GM12878 (cell line): ENCODE results near the gene SP6. TPM values are rescaled to one million over a fixed set of nuclear protein-coding genes. Genes with fewer than 3 reads are reported as not detected.

ENCODE experiments used
- ATAC-seq: fragments of 200-7000 bp; cut with Tn5 transposase; 3 replicates; pipeline ENCODE4 v1.9.1; 2020; ENCODE audit warnings: mild to moderate bottlenecking, moderate library complexity
- BruUV-seq: library from RNA; stranded (reverse); fragments of 400-500 nt; replicated peaks from 2 replicates; lab custom pipeline; 2021; lab: Mats Ljungman, UMichigan
- CTCF ChIA-PET: fragments of 300-600 bp; sonication (Branson Sonifier 250); formaldehyde crosslinking; extraction: SDS; loops from one replicate; lab custom pipeline; 2021; ENCODE audit warnings: inconsistent platforms; lab: Yijun Ruan, JAX
- POLR2A ChIA-PET: fragments of 350-600 bp; formaldehyde crosslinking; extraction: SDS; loops from one replicate; lab custom pipeline; 2021; ENCODE audit warnings: inconsistent platforms; lab: Charles Lee
- RAD21 ChIA-PET: fragments of 300-600 bp; sonication (Branson Sonifier 250); formaldehyde crosslinking; loops from one replicate; lab custom pipeline; 2023; ENCODE audit warnings: antibody characterized with exemption; ENCODE audit not compliant: unreplicated experiment; lab: Charles Lee
- SMC1A ChIA-PET: fragments of 300-600 bp; sonication (Branson Sonifier 250); formaldehyde crosslinking; loops from one replicate; lab custom pipeline; 2023; ENCODE audit not compliant: unreplicated experiment, uncharacterized antibody; lab: Charles Lee
- DNase-seq: peaks from one replicate; pipeline ENCODE4 v3.0.0-alpha.2; 2011; ENCODE audit warnings: low read depth, low spot score
- FAIRE-seq: peaks from 3 replicates; lab custom pipeline; 2011; peaks lifted over from hg19 to GRCh38; lab: Jason Lieb, UNC
- H2AFZ ChIP-seq: 2 replicates; pipeline ENCODE4 v1.6.0; 2011; ENCODE audit warnings: low read depth, low read length, control low read depth; ENCODE audit not compliant: control insufficient read depth
- H3K27ac ChIP-seq: 2 replicates; pipeline ENCODE4 v1.5.1; 2011; ENCODE audit warnings: control low read depth; ENCODE audit not compliant: control insufficient read depth, insufficient read depth
- H3K27me3 ChIP-seq, 2 experiments: replicated peaks in 1 of 2; 2 replicates each; pipeline versions ENCODE4 v1.6.0 to v1.6.1; 2011; ENCODE audit warnings: low read length in 1 of 2; ENCODE audit not compliant: control insufficient read depth in 2 of 2, insufficient read depth in 2 of 2
- H3K36me3 ChIP-seq, 2 experiments: 2 replicates each; pipeline ENCODE4 v1.5.1; 2011; ENCODE audit warnings: low read length in 1 of 2; ENCODE audit not compliant: control insufficient read depth in 2 of 2, insufficient read depth in 2 of 2
- H3K4me1 ChIP-seq: 2 replicates; pipeline ENCODE4 v1.6.1; 2011; ENCODE audit warnings: mild to moderate bottlenecking, low read length, moderate library complexity, mixed read lengths; ENCODE audit not compliant: control insufficient read depth, insufficient read depth
- H3K4me2 ChIP-seq: 2 replicates; pipeline ENCODE4 v1.6.0; 2011; ENCODE audit warnings: control low read depth; ENCODE audit not compliant: control insufficient read depth, insufficient read depth
- H3K4me3 ChIP-seq: fragments of 200-600 bp; sonication (generic); 2 replicates; pipeline ENCODE4 v1.5.1; 2016
- H3K79me2 ChIP-seq: 2 replicates; pipeline ENCODE4 v1.6.0; 2011; ENCODE audit warnings: low read length; ENCODE audit not compliant: control insufficient read depth, insufficient read depth
- H3K9ac ChIP-seq: 2 replicates; pipeline ENCODE4 v1.8.0; 2011; ENCODE audit warnings: low read length, control low read depth, mixed read lengths; ENCODE audit not compliant: control insufficient read depth, insufficient read depth
- H3K9me3 ChIP-seq: replicated peaks from 3 replicates; pipeline ENCODE4 v1.5.1; 2011; ENCODE audit warnings: mild to moderate bottlenecking, low read length; ENCODE audit not compliant: control insufficient read depth, insufficient read depth
- H4K20me1 ChIP-seq: 2 replicates; pipeline ENCODE4 v1.6.0; 2011; ENCODE audit not compliant: control insufficient read depth, insufficient read depth
- DPF2 ChIP-seq: fragments of 450-650 bp; IDR thresholded peaks from 2 replicates; pipeline ENCODE4 v1.6.1; 2017; ENCODE audit warnings: mild to moderate bottlenecking
- LARP7 ChIP-seq: fragments of 450-650 bp; IDR thresholded peaks from 2 replicates; pipeline ENCODE4 v1.6.1; 2017; ENCODE audit warnings: mild to moderate bottlenecking
- MEF2A ChIP-seq: IDR thresholded peaks from 2 replicates; pipeline ENCODE4 v1.6.1; 2011; ENCODE audit warnings: low read depth, mild to moderate bottlenecking, low read length, moderate library complexity; ENCODE audit not compliant: insufficient read depth
- MYB ChIP-seq: fragments of 150-350 bp; IDR thresholded peaks from 2 replicates; pipeline ENCODE4 v1.6.1; 2014; ENCODE audit warnings: mild to moderate bottlenecking, low read depth, low read length, borderline replicate concordance
- NFIC ChIP-seq: IDR thresholded peaks from 2 replicates; pipeline ENCODE4 v1.6.1; 2012; ENCODE audit warnings: low read depth, mild to moderate bottlenecking, inconsistent platforms, low read length, moderate library complexity
- PML ChIP-seq: IDR thresholded peaks from 2 replicates; pipeline ENCODE4 v1.6.1; 2012; ENCODE audit warnings: low read length, inconsistent platforms
- POLR2A ChIP-seq: IDR thresholded peaks from 2 replicates; pipeline ENCODE4 v1.6.1; 2011; ENCODE audit warnings: low read depth, mild to moderate bottlenecking, low read length
- POLR2AphosphoS2 ChIP-seq: IDR thresholded peaks from 2 replicates; pipeline ENCODE4 v1.6.1; 2011; ENCODE audit warnings: low read depth, mild to moderate bottlenecking, low read length, improper control_type of control experiment, moderate library complexity
- SUZ12 ChIP-seq: fragments of 200-600 bp; sonication (generic); IDR thresholded peaks from one replicate; pipeline ENCODE4 v1.6.1; 2018; ENCODE audit warnings: antibody characterized with exemption, mild to moderate bottlenecking; ENCODE audit not compliant: unreplicated experiment
- TAF1 ChIP-seq: IDR thresholded peaks from 2 replicates; pipeline ENCODE4 v1.6.1; 2011; ENCODE audit warnings: mild to moderate bottlenecking, low read depth, low read length, borderline replicate concordance
- whole genome bisulfite sequencing: methylation state at CpG from one replicate; pipeline ENCODE4 v1.1.6; 2016; ENCODE audit warnings: low lambda C conversion rate; ENCODE audit not compliant: insufficient replicate concordance, insufficient coverage; ENCODE audit errors: missing lambda C conversion rate; 5-methylcytosine and 5-hydroxymethylcytosine counted together
- in situ Hi-C: fragments of 300-500 bp; cut with MboI; formaldehyde crosslinking; loops from 9 replicates; pipeline ENCODE4 v1.14.3; 2018; ENCODE audit warnings: mixed read lengths
- intact Hi-C: fragments of 100-400 bp; cut with micrococcal nuclease; formaldehyde crosslinking; loops from one replicate; pipeline ENCODE4 v1.14.2; 2022; ENCODE audit not compliant: unreplicated experiment
- polyA plus RNA-seq, 11 experiments: library from polyadenylated mRNA; depleted of rRNA in 4 of 11; unstranded in 6 of 11; stranded (reverse) in 5 of 11; fragments of >200 nt; fragmentation: Nextera tagmentation in 4 of 11; fragmentation: Illumina TruSeq in 1 of 11; extraction: Ambion mirVana in 4 of 11; extraction: Trizol in 1 of 11; gene quantifications; 1 replicate in 1 of 11; 2 replicates in 10 of 11; pipeline versions ENCODE4 v1.2.1 to v1.2.3, GENCODE V29; 2011 to 2016; ENCODE audit warnings: inconsistent platforms in 2 of 11, missing spikeins in 2 of 11, low read depth in 1 of 11
- total RNA-seq, 4 experiments: library from RNA; depleted of rRNA in 3 of 4; stranded (reverse); fragments of >200 nt in 3 of 4; fragmentation: Illumina TruSeq in 1 of 4; extraction: Trizol in 1 of 4; gene quantifications; 2 replicates each; pipeline versions ENCODE4 v1.2.1 to v1.2.3, GENCODE V29; 2013 to 2021
- TF ChIP-seq, protein P1 (sequence below): IDR thresholded peaks from 2 replicates; pipeline ENCODE4 v1.6.1; 2011; ENCODE audit warnings: borderline replicate concordance, low read depth, mild to moderate bottlenecking, moderate library complexity, low read length; ENCODE audit not compliant: insufficient read depth, poor library complexity, severe bottlenecking
- TF ChIP-seq, protein P2 (sequence below): fragments of 450-650 bp; formaldehyde crosslinking; IDR thresholded peaks from 2 replicates; pipeline ENCODE4 v1.4.0; 2022; ENCODE audit warnings: mild to moderate bottlenecking, moderate library complexity
- TF ChIP-seq, protein P3 (sequence below): IDR thresholded peaks from 2 replicates; pipeline ENCODE4 v1.6.1; 2011; ENCODE audit warnings: low read depth, mild to moderate bottlenecking, low read length, moderate library complexity, borderline replicate concordance; ENCODE audit errors: extremely low read depth

Gene SP6
- total and polyA plus RNA-seq, 10 of the 15 experiments (the other 5 are each of a cell fraction or from before 2014, with no cell fraction given): 0.05 to 0.15 (median 0.06) TPM; not detected in 7

DNA sequence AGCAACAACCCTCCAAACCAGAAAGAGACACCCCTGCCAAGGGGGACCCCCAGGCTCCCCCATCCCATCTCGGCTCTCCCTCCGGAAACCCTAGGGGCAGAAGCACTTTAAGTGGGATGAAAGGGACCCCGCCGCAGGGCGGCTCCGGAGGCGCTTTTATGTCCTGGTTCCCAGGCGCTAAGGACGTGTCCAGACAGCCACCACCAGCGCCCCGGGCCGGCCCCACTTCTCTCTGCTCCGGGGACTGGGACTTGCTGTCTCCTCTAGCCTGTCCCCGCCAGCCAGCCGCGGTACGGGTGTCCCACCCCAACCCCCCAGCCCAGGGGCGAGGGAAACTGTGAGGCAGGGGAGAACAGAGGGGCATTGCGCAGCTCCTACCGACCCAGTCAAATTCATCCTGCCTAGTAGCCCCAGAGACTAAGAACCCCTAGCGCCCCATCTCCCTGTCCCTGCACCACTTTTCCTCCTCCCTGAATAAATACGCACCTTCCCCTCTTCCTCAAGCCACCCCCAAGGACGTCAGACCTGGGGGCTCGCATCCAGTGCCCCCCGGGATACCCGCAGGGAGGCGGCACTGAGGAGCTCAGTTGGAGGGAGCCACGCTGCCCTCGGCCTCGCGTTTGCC lies 4.1 kb downstream of the SP6 start:
- intact Hi-C loops: no loop called here
- no peak overlapping the region for H3K4me2 ChIP-seq
- H3K4me1 ChIP-seq: peaks cover 12% of the 10 kb centered on the region
- ChIA-PET RAD21 (interaction anchor here (1.0 to 2.8 kb wide), 3 partner anchors 45 to 171 kb away, joined by 3 to 8 read pairs (median 6); no protein-coding TSS in a partner anchor), SMC1A (interaction anchor here (1.2 to 13.1 kb wide), 2 partner anchors 42 to 123 kb away, joined by 3 to 231 read pairs; partner anchors contain the start of gene SP2), POLR2A (no interaction called here), CTCF (interaction anchor here (1.5 to 12.4 kb wide), 4 partner anchors 42 to 171 kb away, joined by 4 to 502 read pairs (median 44); partner anchors contain the start of gene SP2)
- no peaks in the 10 kb centered on the region for H3K36me3 ChIP-seq
- H3K27me3 ChIP-seq: peaks cover 17 to 23% of the 10 kb centered on the region in 2 experiments
- no peak for DNase-seq
- H3K27ac ChIP-seq: no peak overlapping the region
- H4K20me1 ChIP-seq: no peaks in the 10 kb centered on the region
- no peaks in the 10 kb centered on the region for H3K79me2 ChIP-seq
- WGBS: 13% methylated on average over 31 of the region's 31 CpGs
- no peaks in the 10 kb centered on the region for H3K9me3 ChIP-seq
- H3K4me3 ChIP-seq: no peak overlapping the region
- in situ Hi-C loops: loop anchor here (10.0 kb wide), 1 partner anchor 778 kb away; the partner anchor contains the start of gene HOXB9
- no TSS peak for BruUV-seq
- no peak for ATAC-seq
- H2AFZ ChIP-seq: no peak overlapping the region
- FAIRE-seq: no peak
- no peak for TF ChIP-seq POLR2AphosphoS2
- TF ChIP-seq PML: no peak
- TF ChIP-seq MEF2A: no peak
- TF ChIP-seq DPF2: no peak
- TF ChIP-seq TAF1: no peak
- TF ChIP-seq, protein P1, sequence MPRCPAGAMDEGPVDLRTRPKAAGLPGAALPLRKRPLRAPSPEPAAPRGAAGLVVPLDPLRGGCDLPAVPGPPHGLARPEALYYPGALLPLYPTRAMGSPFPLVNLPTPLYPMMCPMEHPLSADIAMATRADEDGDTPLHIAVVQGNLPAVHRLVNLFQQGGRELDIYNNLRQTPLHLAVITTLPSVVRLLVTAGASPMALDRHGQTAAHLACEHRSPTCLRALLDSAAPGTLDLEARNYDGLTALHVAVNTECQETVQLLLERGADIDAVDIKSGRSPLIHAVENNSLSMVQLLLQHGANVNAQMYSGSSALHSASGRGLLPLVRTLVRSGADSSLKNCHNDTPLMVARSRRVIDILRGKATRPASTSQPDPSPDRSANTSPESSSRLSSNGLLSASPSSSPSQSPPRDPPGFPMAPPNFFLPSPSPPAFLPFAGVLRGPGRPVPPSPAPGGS: no peak
- TF ChIP-seq, protein P2, sequence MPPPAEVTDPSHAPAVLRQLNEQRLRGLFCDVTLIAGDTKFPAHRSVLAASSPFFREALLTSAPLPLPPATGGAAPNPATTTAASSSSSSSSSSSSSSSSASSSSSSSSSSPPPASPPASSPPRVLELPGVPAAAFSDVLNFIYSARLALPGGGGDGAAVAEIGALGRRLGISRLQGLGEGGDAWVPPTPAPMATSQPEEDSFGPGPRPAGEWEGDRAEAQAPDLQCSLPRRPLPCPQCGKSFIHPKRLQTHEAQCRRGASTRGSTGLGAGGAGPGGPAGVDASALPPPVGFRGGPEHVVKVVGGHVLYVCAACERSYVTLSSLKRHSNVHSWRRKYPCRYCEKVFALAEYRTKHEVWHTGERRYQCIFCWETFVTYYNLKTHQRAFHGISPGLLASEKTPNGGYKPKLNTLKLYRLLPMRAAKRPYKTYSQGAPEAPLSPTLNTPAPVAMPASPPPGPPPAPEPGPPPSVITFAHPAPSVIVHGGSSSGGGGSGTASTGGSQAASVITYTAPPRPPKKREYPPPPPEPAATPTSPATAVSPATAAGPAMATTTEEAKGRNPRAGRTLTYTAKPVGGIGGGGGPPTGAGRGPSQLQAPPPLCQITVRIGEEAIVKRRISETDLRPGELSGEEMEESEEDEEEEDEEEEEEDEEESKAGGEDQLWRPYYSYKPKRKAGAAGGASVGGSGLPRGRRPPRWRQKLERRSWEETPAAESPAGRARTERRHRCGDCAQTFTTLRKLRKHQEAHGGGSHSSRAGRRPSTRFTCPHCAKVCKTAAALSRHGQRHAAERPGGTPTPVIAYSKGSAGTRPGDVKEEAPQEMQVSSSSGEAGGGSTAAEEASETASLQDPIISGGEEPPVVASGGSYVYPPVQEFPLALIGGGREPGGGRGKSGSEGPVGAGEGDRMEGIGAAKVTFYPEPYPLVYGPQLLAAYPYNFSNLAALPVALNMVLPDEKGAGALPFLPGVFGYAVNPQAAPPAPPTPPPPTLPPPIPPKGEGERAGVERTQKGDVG (CRISPR knock-in tag): no peak
- no peak for TF ChIP-seq POLR2A
- TF ChIP-seq MYB: no peak
- TF ChIP-seq, protein P3, sequence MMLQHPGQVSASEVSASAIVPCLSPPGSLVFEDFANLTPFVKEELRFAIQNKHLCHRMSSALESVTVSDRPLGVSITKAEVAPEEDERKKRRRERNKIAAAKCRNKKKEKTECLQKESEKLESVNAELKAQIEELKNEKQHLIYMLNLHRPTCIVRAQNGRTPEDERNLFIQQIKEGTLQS: no peak
- TF ChIP-seq SUZ12: no peak
- no peak for TF ChIP-seq LARP7
- no peak for TF ChIP-seq NFIC
- no peak overlapping the region for H3K9ac ChIP-seq
